Lower lobe of right lung (tissue), 2 donors: ENCODE results near the gene SPRN. TPM values are rescaled to one million over a fixed set of nuclear protein-coding genes. Genes with fewer than 3 reads are reported as not detected.

ENCODE experiments used
- ATAC-seq, 2 donors: fragments of 200-7000 bp; cut with Tn5 transposase; one replicate each; pipeline ENCODE4 v1.9.1; 2020 to 2022; ENCODE audit warnings: mild to moderate bottlenecking in 2 of 2, moderate library complexity in 2 of 2
- DNase-seq: peaks from one replicate; pipeline ENCODE4 v3.0.0-alpha.2; 2020
- H3K27ac ChIP-seq: fragments of 200-600 bp; one replicate; pipeline ENCODE4 v1.8.0; 2022
- H3K27me3 ChIP-seq: fragments of 200-600 bp; one replicate; pipeline ENCODE4 v1.8.0; 2022; ENCODE audit warnings: low read depth
- H3K36me3 ChIP-seq: fragments of 200-600 bp; one replicate; pipeline ENCODE4 v1.8.0; 2022; ENCODE audit warnings: mild to moderate bottlenecking
- H3K4me1 ChIP-seq: fragments of 200-600 bp; one replicate; pipeline ENCODE4 v1.8.0; 2022
- H3K4me3 ChIP-seq: fragments of 200-600 bp; one replicate; pipeline ENCODE4 v1.8.0; 2022; ENCODE audit warnings: mild to moderate bottlenecking
- H3K9me3 ChIP-seq: fragments of 200-600 bp; one replicate; pipeline ENCODE4 v1.8.0; 2022
- CTCF ChIP-seq: fragments of 200-600 bp; IDR thresholded peaks from one replicate; pipeline ENCODE4 v1.8.0; 2022; ENCODE audit warnings: antibody characterized with exemption, mild to moderate bottlenecking
- intact Hi-C: fragments of 100-400 bp; cut with DNase I; formaldehyde crosslinking; loops from one replicate; pipeline ENCODE4 v1.11.0; 2022
- total RNA-seq: library from RNA; stranded (reverse); fragmentation: NEBNext Ultra II Directional; extraction: Animal tissue kit (Norgen Biotek cat#: 25700); gene quantifications from one replicate; pipeline ENCODE4 v1.2.1, GENCODE V29; 2021
- donor health status: DM: no; HTN: yes; CAD: no; lungs with severe emphysema.

The SPRN gene
- total RNA-seq, 1 donor from 2014 or later: not detected

DNA sequence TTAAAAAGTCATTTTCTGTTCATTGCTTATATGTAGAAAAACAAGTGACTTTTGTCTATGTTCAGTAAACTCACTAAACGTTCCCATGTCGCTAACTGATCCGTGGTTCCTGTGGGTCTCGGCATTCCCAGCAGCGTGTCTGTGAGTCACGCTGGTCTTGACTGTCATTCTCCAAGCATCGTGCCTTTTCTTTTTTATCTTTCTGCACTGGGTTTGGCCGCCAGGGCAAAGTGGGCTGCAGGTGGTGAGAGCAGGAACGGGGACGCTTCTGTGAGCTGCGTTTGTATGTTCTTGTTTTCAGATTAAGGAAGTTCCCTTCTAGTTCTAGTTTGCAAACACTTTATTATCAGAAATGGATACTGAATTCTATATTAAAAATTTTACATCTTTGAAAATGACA lies 22.6 kb upstream of the SPRN start:
- intact Hi-C loops: no loop called here
- no peaks in the 10 kb centered on the region for H3K27me3 ChIP-seq

DNA sequence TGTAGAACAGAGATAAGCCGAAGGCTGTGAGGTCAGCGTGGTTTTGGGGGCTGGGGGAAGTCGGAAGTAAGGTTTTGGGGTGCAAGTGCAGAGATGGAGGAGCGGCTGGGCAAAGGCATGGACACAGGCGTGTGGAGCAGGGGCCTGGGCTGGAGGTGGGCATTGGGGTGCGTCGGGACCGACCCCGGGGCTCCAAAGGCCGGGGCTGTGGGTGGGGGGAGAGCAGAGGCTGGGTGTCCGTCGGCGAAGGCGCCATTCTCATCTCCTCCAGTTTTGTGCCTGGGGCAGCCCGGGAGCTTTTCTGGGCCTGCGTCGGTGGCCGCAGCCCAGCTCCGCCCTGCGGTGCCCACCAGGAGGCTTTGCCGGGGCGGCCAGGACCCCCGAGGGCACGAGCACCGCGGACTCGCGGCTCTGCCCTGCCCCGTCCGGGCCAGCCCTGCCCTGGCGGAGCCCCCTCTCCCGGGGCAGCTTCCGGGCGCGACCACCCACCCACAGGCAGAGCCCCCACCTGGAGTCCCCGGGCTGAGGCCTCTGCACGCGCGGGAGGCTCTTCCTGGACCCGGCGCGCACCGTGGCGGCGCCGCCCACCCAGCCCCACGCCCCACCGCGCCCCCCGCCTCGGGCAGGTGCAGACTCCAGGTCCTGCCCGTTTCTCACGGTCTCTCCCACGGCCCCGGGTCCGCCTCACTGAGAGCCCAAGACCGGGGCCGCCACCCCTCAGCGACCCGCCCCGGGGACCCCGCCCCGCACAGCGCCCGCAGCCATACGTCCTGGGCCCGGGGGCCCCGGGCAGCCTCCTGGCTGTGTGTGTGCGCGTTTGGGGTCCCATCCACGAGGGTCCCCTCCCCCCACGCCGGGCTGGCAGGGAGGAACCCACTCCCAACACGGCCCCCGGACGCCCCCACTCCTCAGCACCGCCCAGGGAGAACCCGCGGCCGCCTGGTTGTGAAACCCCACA lies 21.6 kb upstream of the SPRN start:
- H3K27ac ChIP-seq: no peak overlapping the region
- no peak for TF ChIP-seq CTCF
- ATAC-seq (peak in 1 of 2 donors; percentile 22), DNase-seq (no peak)
- no peaks in the 10 kb centered on the region for H3K27me3 ChIP-seq
- H3K36me3 ChIP-seq: no peaks in the 10 kb centered on the region
- intact Hi-C loops: no loop called here
- H3K4me1 ChIP-seq: no peaks in the 10 kb centered on the region
- H3K4me3 ChIP-seq: no peak overlapping the region
- H3K9me3 ChIP-seq: peaks cover 27% of the 10 kb centered on the region

More for the DNA sequence above, 22.6 kb upstream of the SPRN start:
- H3K4me3 ChIP-seq: no peak overlapping the region
- no peaks in the 10 kb centered on the region for H3K4me1 ChIP-seq
- H3K27ac ChIP-seq: no peak overlapping the region
- TF ChIP-seq CTCF: no peak
- no peak for ATAC-seq
- peaks cover 27% of the 10 kb centered on the region for H3K9me3 ChIP-seq
- no peak for DNase-seq
- no peaks in the 10 kb centered on the region for H3K36me3 ChIP-seq

- no peak for ATAC-seq
- TF ChIP-seq CTCF: no peak
- intact Hi-C loops: no loop called here
- no peak for DNase-seq
- Histone ChIP-seq H3K9me3 (peaks cover 27% of the 10 kb centered on the region), H3K36me3 (no peaks in the 10 kb centered on the region), H3K4me1 (no peaks in the 10 kb centered on the region), H3K4me3 (no peak overlapping the region), H3K27me3 (no peaks in the 10 kb centered on the region), H3K27ac (no peak overlapping the region)
Observed at GRCh38 chr10:133445268-133445732, 20.9 kb upstream of the SPRN start.

- Histone ChIP-seq H3K36me3 (no peaks in the 10 kb centered on the region), H3K27me3 (no peaks in the 10 kb centered on the region), H3K27ac (no peak overlapping the region), H3K9me3 (peaks cover 27% of the 10 kb centered on the region), H3K4me1 (no peaks in the 10 kb centered on the region), H3K4me3 (no peak overlapping the region)
- ATAC-seq (no peak), DNase-seq (no peak)
- TF ChIP-seq CTCF: no peak
- intact Hi-C loops: no loop called here
Observed at GRCh38 chr10:133444342-133445267, 20.2 kb upstream of the SPRN start.
